SW480 (cell line): ENCODE results near the gene TIRAP.
"Not testable (repeated sequence)": the region's sequence is repeated elsewhere in the genome, so short reads cannot be mapped to it uniquely, and the experiment has no call there.

Experiments
- DNase-seq: peaks from one replicate; pipeline ENCODE4 v3.0.0-alpha.2; 2016; ENCODE audit warnings: low spot score

Gene TIRAP

GRCh38 chr11:126282736-126283591 is at the start of gene TIRAP:
Gene TIRAP, plus strand, starts transcription at chr11:126283093. Its CDS starts 7,802 bp downstream, at chr11:126290895.
- DNase-seq: peak; percentile 77

GRCh38 chr11:126233391-126233790 is 49.5 kb upstream of the TIRAP start:
- DNase-seq: no peak

- no peak for DNase-seq
Observed at GRCh38 chr11:126246636-126247035, 36.3 kb upstream of the TIRAP start.

- DNase-seq: no peak
Observed at GRCh38 chr11:126253265-126253664, 29.6 kb upstream of the TIRAP start.

GRCh38 chr11:126254819-126255218 is 28.1 kb upstream of the TIRAP start:
- no peak for DNase-seq

- not testable (repeated sequence) for DNase-seq
Observed at GRCh38 chr11:126255507-126255906, 27.4 kb upstream of the TIRAP start.

- DNase-seq: no peak
Observed at GRCh38 chr11:126256216-126256615, 26.7 kb upstream of the TIRAP start.

- DNase-seq: no peak
Observed at GRCh38 chr11:126257144-126257543, 25.7 kb upstream of the TIRAP start.

GRCh38 chr11:126257764-126258163 is 25.1 kb upstream of the TIRAP start:
- DNase-seq: no peak

- no peak for DNase-seq
Observed at GRCh38 chr11:126262216-126262615, 20.7 kb upstream of the TIRAP start.

- DNase-seq: no peak
Observed at GRCh38 chr11:126263489-126263888, 19.4 kb upstream of the TIRAP start.

- DNase-seq: no peak
Observed at GRCh38 chr11:126265811-126266210, 17.1 kb upstream of the TIRAP start.

GRCh38 chr11:126267650-126268049 is 15.2 kb upstream of the TIRAP start:
- no peak for DNase-seq

- peak; percentile 22 for DNase-seq
Observed at GRCh38 chr11:126268361-126268707, 14.6 kb upstream of the TIRAP start.

GRCh38 chr11:126268708-126269579 is 13.9 kb upstream of the TIRAP start, which contains the start of the genes FOXRED1 and SRPRA:
Gene FOXRED1, plus strand, starts transcription at chr11:126269154. Its CDS starts 53 bp downstream, at chr11:126269207.
Gene SRPRA, minus strand, starts transcription at chr11:126268895. Its CDS starts 91 bp downstream, at chr11:126268804.
- peak; percentile 99 for DNase-seq

GRCh38 chr11:126277322-126277721 is 5.6 kb upstream of the TIRAP start:
- no peak for DNase-seq

GRCh38 chr11:126277780-126278179 is 5.1 kb upstream of the TIRAP start:
- DNase-seq: no peak

- DNase-seq: no peak
Observed at GRCh38 chr11:126279191-126279590, 3.7 kb upstream of the TIRAP start.

GRCh38 chr11:126280595-126280994 is 2.3 kb upstream of the TIRAP start:
- DNase-seq: no peak

- no peak for DNase-seq
Observed at GRCh38 chr11:126281245-126281644, 1.6 kb upstream of the TIRAP start.

GRCh38 chr11:126281666-126282175 is 1.2 kb upstream of the TIRAP start:
- DNase-seq: no peak

GRCh38 chr11:126282361-126282735 is 545 bp upstream of the TIRAP start:
- peak; percentile 41 for DNase-seq

GRCh38 chr11:126284829-126285228 is 1.9 kb downstream of the TIRAP start:
- peak; percentile 88 for DNase-seq
